ENCODE measurements around the gene ZNF229. TPM values are rescaled to one million over a fixed set of nuclear protein-coding genes. Genes with fewer than 3 reads are reported as not detected.
"Not testable (repeated sequence)": the region's sequence is repeated elsewhere in the genome, so short reads cannot be mapped to it uniquely, and the experiment has no call there.

ZNF229 gene
- total RNA-seq, 2 experiments from 2014 or later, result not detected

- no peak for DNase-seq (ENCODE audit: low spot score)
- no peaks in the 10 kb centered on the region for H4K20me1 ChIP-seq (ENCODE audit: insufficient read depth, low read length)
- no peak within 1 kb of the TSS for H3K27ac ChIP-seq (ENCODE audit: low read depth, low read length, poor library complexity, severe bottlenecking)
- no TSS peak for BruUV-seq (replicated peaks)
- H3K9me3 ChIP-seq (ENCODE audit: low read length), result no peaks in the 10 kb centered on the region
- ChIA-PET POLR2A (no interaction called here), CTCF (ENCODE audit: unreplicated experiment) (no interaction called here)
- no peak within 1 kb of the TSS for H3K4me3 ChIP-seq (ENCODE audit: low read depth, low read length, poor library complexity, severe bottlenecking)
- no peak for TF ChIP-seq CTCF (conservative IDR thresholded peaks at IDR 0.05; ENCODE audit: low read length)
- no peak for TF ChIP-seq EZH2phosphoT487 (IDR thresholded peaks at IDR 0.05; ENCODE audit: borderline replicate concordance, low read depth, low read length)
- intact Hi-C loops (cut with micrococcal nuclease; ENCODE audit: unreplicated experiment), result no loop called here
- H3K4me1 ChIP-seq (ENCODE audit: insufficient read depth, low read length, poor library complexity, severe bottlenecking), result no peaks in the 10 kb centered on the region
- H3K9me2 ChIP-seq (ENCODE audit: insufficient read depth, low read length), result no peaks in the 10 kb centered on the region
- no peak within 1 kb of the TSS for H2AFZ ChIP-seq (ENCODE audit: low read length)
- no peaks in the 10 kb centered on the region for H3K36me3 ChIP-seq (ENCODE audit: insufficient read depth, low read length)
- H3K79me2 ChIP-seq (ENCODE audit: insufficient read depth, low read depth, low read length), result no peaks in the 10 kb centered on the region
- no peak within 1 kb of the TSS for H3K4me2 ChIP-seq (ENCODE audit: low read length)
Observed at GRCh38 chr19:44401139-44402115, 46.8 kb downstream of the ZNF229 start, which contains the start of gene ZNF285. TSS of gene ZNF285 (minus strand) at chr19:44401608. CDS start at chr19:44397213, 4,395 bp downstream.

GRCh38 chr19:44389268-44389667 lies 59.0 kb downstream of the ZNF229 start:
- H3K4me3 ChIP-seq (ENCODE audit: low read depth, low read length, poor library complexity, severe bottlenecking); H3K9me2 ChIP-seq (ENCODE audit: insufficient read depth, low read length); H3K36me3 ChIP-seq (ENCODE audit: insufficient read depth, low read length); BruUV-seq (replicated peaks); intact Hi-C loops (cut with micrococcal nuclease; ENCODE audit: unreplicated experiment); H3K27ac ChIP-seq (ENCODE audit: low read depth, low read length, poor library complexity, severe bottlenecking); DNase-seq (ENCODE audit: low spot score); H3K4me2 ChIP-seq (ENCODE audit: low read length); H3K9me3 ChIP-seq (ENCODE audit: low read length); H2AFZ ChIP-seq (ENCODE audit: low read length); H3K79me2 ChIP-seq (ENCODE audit: insufficient read depth, low read depth, low read length); H3K4me1 ChIP-seq (ENCODE audit: insufficient read depth, low read length, poor library complexity, severe bottlenecking); H4K20me1 ChIP-seq (ENCODE audit: insufficient read depth, low read length); POLR2A ChIA-PET; CTCF ChIA-PET (ENCODE audit: unreplicated experiment): not testable (repeated sequence)

Other genes starting within 250 kb of the ZNF229 start
- 16.8 and 20.1 TPM in 2 replicates for gene ZNF227, start 235.9 kb downstream of the ZNF229 start, total RNA-seq (2014; rRNA removed; shearing (Covaris generic))
- gene ZNF227, start 235.9 kb downstream of the ZNF229 start, total RNA-seq (2022), result 18.5 and 21.2 TPM in 2 replicates
- gene ZNF233, start 188.6 kb downstream of the ZNF229 start, total RNA-seq (2014; rRNA removed; shearing (Covaris generic)), result 0.13 TPM in 1 of 2 replicates, not detected in the other
- not detected in 2 replicates for gene ZNF233, start 188.6 kb downstream of the ZNF229 start, total RNA-seq (2022)
- gene ZNF235, start 143.4 kb downstream of the ZNF229 start, total RNA-seq (2014; rRNA removed; shearing (Covaris generic)), result 5.1 and 7.7 TPM in 2 replicates
- 6.5 and 7.4 TPM in 2 replicates for gene ZNF235, start 143.4 kb downstream of the ZNF229 start, total RNA-seq (2022)
- gene ZNF112, start 91.8 kb downstream of the ZNF229 start, total RNA-seq (2014; rRNA removed; shearing (Covaris generic)), result not detected in 2 replicates
- gene ZNF112, start 91.8 kb downstream of the ZNF229 start, total RNA-seq (2022), result not detected in 2 replicates
- not detected in 2 replicates for gene ZNF285, start 46.9 kb downstream of the ZNF229 start, total RNA-seq (2014; rRNA removed; shearing (Covaris generic))
- not detected in 2 replicates for gene ZNF285, start 46.9 kb downstream of the ZNF229 start, total RNA-seq (2022)
- 11.8 and 14.2 TPM in 2 replicates for gene ZNF180, start 52.0 kb upstream of the ZNF229 start, total RNA-seq (2014; rRNA removed; shearing (Covaris generic))
- gene ZNF180, start 52.0 kb upstream of the ZNF229 start, total RNA-seq (2022), result 8.6 and 9.4 TPM in 2 replicates
- not detected in 2 replicates for gene CEACAM20, start 81.2 kb upstream of the ZNF229 start, total RNA-seq (2014; rRNA removed; shearing (Covaris generic))
- gene CEACAM20, start 81.2 kb upstream of the ZNF229 start, total RNA-seq (2022), result not detected in 2 replicates
- gene IGSF23, start 165.1 kb upstream of the ZNF229 start, total RNA-seq (2014; rRNA removed; shearing (Covaris generic)), result not detected in 2 replicates
- not detected in 2 replicates for gene IGSF23, start 165.1 kb upstream of the ZNF229 start, total RNA-seq (2022)
- not detected in 2 replicates for gene PVR, start 195.4 kb upstream of the ZNF229 start, total RNA-seq (2014; rRNA removed; shearing (Covaris generic))
- not detected in 2 replicates for gene PVR, start 195.4 kb upstream of the ZNF229 start, total RNA-seq (2022)
- not detected in 2 replicates for gene CEACAM19, start 223.0 kb upstream of the ZNF229 start, total RNA-seq (2014; rRNA removed; shearing (Covaris generic))
- gene CEACAM19, start 223.0 kb upstream of the ZNF229 start, total RNA-seq (2022), result not detected in 2 replicates